Vagina (tissue), 2 donors: ENCODE data around the gene PRXL2B. TPM values are rescaled to one million over a fixed set of nuclear protein-coding genes. Genes with fewer than 3 reads are reported as not detected.

Source experiments
- DNase-seq, 2 donors: peaks; one replicate each; pipeline ENCODE4 v3.0.0-alpha.2; 2017; ENCODE audit errors: extremely low spot score in 2 of 2
- H3K27ac ChIP-seq: fragments of 200-600 bp; sonication (generic); one replicate; pipeline ENCODE4 v1.5.1; 2019
- H3K27me3 ChIP-seq: fragments of 200-600 bp; sonication (generic); one replicate; pipeline ENCODE4 v1.5.1; 2019
- H3K36me3 ChIP-seq, 2 donors: fragments of 200-600 bp; sonication (generic); one replicate each; pipeline ENCODE4 v1.5.1; 2017 to 2019
- H3K4me1 ChIP-seq: fragments of 200-600 bp; sonication (generic); one replicate; pipeline ENCODE4 v1.5.1; 2019
- H3K4me3 ChIP-seq, 2 donors: fragments of 200-600 bp; sonication (generic); 1 replicate in 1 of 2; 2 replicates in 1 of 2; pipeline ENCODE4 v1.5.1; 2016 to 2019
- H3K9me3 ChIP-seq: fragments of 200-600 bp; sonication (generic); one replicate; pipeline ENCODE4 v1.5.1; 2019
- CTCF ChIP-seq, 3 experiments: fragments of 450-650 bp in 2 of 3; fragments of 200-600 bp in 1 of 3; sonication (generic) in 1 of 3; IDR thresholded peaks; one replicate each; pipeline ENCODE4 v1.5.1; 2017 to 2019; ENCODE audit warnings: antibody characterized with exemption in 3 of 3, mild to moderate bottlenecking in 2 of 3, moderate library complexity in 2 of 3
- POLR2A ChIP-seq, 2 donors: fragments of 450-650 bp; IDR thresholded peaks; one replicate each; pipeline ENCODE4 v1.6.1; 2017; ENCODE audit warnings: antibody characterized with exemption in 2 of 2, mild to moderate bottlenecking in 2 of 2, moderate library complexity in 2 of 2
- POLR2AphosphoS5 ChIP-seq, 2 donors: sonication (generic); formaldehyde crosslinking; IDR thresholded peaks; one replicate each; pipeline ENCODE4 v1.9.0; 2017; ENCODE audit warnings: antibody characterized with exemption in 2 of 2, mild to moderate bottlenecking in 2 of 2, low read depth in 1 of 2; ENCODE audit not compliant: insufficient read depth in 1 of 2
- intact Hi-C: fragments of 100-400 bp; cut with DNase I; formaldehyde crosslinking; loops from one replicate; pipeline ENCODE4 v1.15.1; 2023
- total RNA-seq: library from RNA; depleted of rRNA; stranded (reverse); fragments of >200 nt; gene quantifications from one replicate; pipeline ENCODE4 v1.2.3, GENCODE V29; 2016

The PRXL2B gene
- total RNA-seq, 1 donor from 2014 or later: 16.2 TPM

GRCh38 chr1:2628933-2629626 lies 42.5 kb downstream of the PRXL2B start:
- TF ChIP-seq POLR2A (IDR thresholded peaks at IDR 0.05) (no peak), POLR2AphosphoS5 (IDR thresholded peaks at IDR 0.05; ENCODE audit: insufficient read depth in 1 of 2, low read depth in 1 of 2) (no peak), CTCF (IDR thresholded peaks at IDR 0.05) (no peak)
- DNase-seq: no peak
- Histone ChIP-seq H3K36me3 (no peaks in the 10 kb centered on the region), H3K9me3 (no peaks in the 10 kb centered on the region), H3K4me1 (peaks cover 7% of the 10 kb centered on the region), H3K27me3 (peaks cover 10% of the 10 kb centered on the region), H3K27ac (no peak overlapping the region), H3K4me3 (no peak overlapping the region)
- intact Hi-C loops: no loop called here

- Histone ChIP-seq H3K4me1 (peaks cover 7% of the 10 kb centered on the region), H3K27ac (no peak overlapping the region), H3K9me3 (no peaks in the 10 kb centered on the region), H3K4me3 (no peak overlapping the region), H3K27me3 (peaks cover 10% of the 10 kb centered on the region), H3K36me3 (no peaks in the 10 kb centered on the region)
- no peak for DNase-seq
- TF ChIP-seq POLR2AphosphoS5 (IDR thresholded peaks at IDR 0.05; ENCODE audit: insufficient read depth in 1 of 2, low read depth in 1 of 2) (no peak), CTCF (IDR thresholded peaks at IDR 0.05) (no peak), POLR2A (IDR thresholded peaks at IDR 0.05) (no peak)
- intact Hi-C loops: no loop called here
Measured at GRCh38 chr1:2629627-2630497, 43.3 kb downstream of the PRXL2B start.

- intact Hi-C loops: no loop called here
- TF ChIP-seq POLR2AphosphoS5 (IDR thresholded peaks at IDR 0.05; ENCODE audit: insufficient read depth in 1 of 2, low read depth in 1 of 2): no peak
- TF ChIP-seq CTCF (IDR thresholded peaks at IDR 0.05): no peak
- no peak for TF ChIP-seq POLR2A (IDR thresholded peaks at IDR 0.05)
- no peaks in the 10 kb centered on the region for H3K9me3 ChIP-seq
- H3K27me3 ChIP-seq: peaks cover 10% of the 10 kb centered on the region
- H3K27ac ChIP-seq: no peak overlapping the region
- peaks cover 7% of the 10 kb centered on the region for H3K4me1 ChIP-seq
- H3K4me3 ChIP-seq: no peak overlapping the region
- no peaks in the 10 kb centered on the region for H3K36me3 ChIP-seq
- DNase-seq: no peak
Measured at GRCh38 chr1:2630498-2631135, 44.0 kb downstream of the PRXL2B start.

- no peak overlapping the region for H3K27ac ChIP-seq
- no peaks in the 10 kb centered on the region for H3K36me3 ChIP-seq
- TF ChIP-seq POLR2AphosphoS5 (IDR thresholded peaks at IDR 0.05; ENCODE audit: insufficient read depth in 1 of 2, low read depth in 1 of 2): no peak
- no peak for TF ChIP-seq CTCF (IDR thresholded peaks at IDR 0.05)
- TF ChIP-seq POLR2A (IDR thresholded peaks at IDR 0.05): no peak
- intact Hi-C loops: no loop called here
- H3K4me3 ChIP-seq: no peak overlapping the region
- H3K9me3 ChIP-seq: no peaks in the 10 kb centered on the region
- peaks cover 7% of the 10 kb centered on the region for H3K4me1 ChIP-seq
- H3K27me3 ChIP-seq: peaks cover 10% of the 10 kb centered on the region
- DNase-seq: no peak
Measured at GRCh38 chr1:2631136-2632050, 44.8 kb downstream of the PRXL2B start.
